GM10266 (cell line): ENCODE data around the gene SEPSECS.

Source experiments
- DNase-seq: peaks from one replicate; pipeline ENCODE4 v3.0.0; 2012; ENCODE audit errors: extremely low spot score
- TF ChIP-seq, protein P1 (sequence below): IDR thresholded peaks from 2 replicates; pipeline ENCODE4 v1.5.1; 2012; ENCODE audit warnings: mild to moderate bottlenecking, low read depth; ENCODE audit not compliant: control insufficient read depth, insufficient read depth; ENCODE audit errors: missing control alignments

The SEPSECS gene

DNA sequence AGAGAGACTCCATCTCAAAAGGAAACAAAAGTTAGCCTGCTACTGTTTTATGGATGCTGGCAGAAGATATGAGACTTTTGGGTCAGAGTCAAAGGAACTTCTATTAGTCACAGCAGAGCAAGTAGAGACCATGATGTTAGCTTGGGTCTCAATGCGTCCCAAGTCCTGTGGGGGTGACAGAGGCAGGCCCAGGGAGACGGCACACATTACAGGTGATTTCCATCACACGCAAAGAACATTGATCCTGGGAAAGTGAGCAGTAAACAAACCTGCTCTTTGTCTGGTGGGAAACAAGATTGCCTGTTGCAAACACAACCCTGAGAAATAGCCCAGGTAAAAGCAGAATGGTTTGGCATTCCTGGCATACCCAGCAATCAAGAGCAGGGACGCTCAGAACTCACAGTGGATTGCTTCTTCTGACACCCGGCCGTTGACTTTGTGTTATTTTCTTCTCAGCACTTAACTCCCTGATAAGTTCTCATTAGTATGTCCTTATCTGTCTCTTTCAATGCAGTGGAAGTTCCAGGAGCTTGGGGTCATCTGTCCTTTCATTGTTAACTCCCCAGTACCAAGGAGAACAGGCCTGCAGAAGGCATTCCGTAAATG is 78.3 kb downstream of the SEPSECS start:
- TF ChIP-seq, protein P1, sequence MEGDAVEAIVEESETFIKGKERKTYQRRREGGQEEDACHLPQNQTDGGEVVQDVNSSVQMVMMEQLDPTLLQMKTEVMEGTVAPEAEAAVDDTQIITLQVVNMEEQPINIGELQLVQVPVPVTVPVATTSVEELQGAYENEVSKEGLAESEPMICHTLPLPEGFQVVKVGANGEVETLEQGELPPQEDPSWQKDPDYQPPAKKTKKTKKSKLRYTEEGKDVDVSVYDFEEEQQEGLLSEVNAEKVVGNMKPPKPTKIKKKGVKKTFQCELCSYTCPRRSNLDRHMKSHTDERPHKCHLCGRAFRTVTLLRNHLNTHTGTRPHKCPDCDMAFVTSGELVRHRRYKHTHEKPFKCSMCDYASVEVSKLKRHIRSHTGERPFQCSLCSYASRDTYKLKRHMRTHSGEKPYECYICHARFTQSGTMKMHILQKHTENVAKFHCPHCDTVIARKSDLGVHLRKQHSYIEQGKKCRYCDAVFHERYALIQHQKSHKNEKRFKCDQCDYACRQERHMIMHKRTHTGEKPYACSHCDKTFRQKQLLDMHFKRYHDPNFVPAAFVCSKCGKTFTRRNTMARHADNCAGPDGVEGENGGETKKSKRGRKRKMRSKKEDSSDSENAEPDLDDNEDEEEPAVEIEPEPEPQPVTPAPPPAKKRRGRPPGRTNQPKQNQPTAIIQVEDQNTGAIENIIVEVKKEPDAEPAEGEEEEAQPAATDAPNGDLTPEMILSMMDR, result no peak
- DNase-seq, result no peak

DNA sequence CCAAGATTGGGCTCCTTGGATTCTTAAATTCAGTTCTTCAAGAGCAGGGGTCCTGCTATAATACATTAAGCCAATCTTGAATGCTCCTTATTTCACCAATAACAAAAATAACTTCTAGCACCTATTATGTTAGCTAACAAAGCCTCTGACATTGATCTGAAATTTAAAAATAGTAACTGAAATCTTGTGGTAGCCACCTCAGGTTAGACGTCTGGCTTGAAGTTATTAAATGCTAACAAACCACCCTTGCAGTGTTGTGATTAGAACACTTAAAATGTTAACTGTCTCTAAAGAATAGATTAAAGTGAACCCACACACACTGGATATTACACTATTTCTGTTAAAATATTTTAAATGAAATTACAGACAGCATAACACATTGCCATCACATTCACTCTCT is 79.7 kb downstream of the SEPSECS start:
- DNase-seq, result no peak
- TF ChIP-seq, protein P1, result no peak

DNA sequence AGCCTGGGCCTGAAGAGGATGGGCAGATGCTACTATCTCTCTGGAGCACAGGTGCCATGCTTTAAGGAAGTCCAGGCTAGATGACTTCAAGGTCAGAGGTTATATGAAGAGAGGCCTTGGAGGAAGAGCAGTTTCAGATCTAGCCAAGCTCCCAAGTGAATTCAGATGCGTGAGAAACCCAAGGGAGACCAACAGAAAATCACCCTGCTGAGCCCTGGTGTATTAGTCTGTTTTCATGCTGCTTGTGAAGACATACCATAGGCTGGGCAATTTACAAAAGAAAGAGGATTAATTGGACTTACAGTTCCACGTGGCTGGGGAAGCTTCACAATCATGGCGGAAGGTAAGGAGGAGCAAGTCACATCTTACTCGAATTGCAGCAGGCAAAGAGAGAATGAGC is 81.7 kb downstream of the SEPSECS start:
- TF ChIP-seq, protein P1, result no peak
- DNase-seq, result no peak

DNA sequence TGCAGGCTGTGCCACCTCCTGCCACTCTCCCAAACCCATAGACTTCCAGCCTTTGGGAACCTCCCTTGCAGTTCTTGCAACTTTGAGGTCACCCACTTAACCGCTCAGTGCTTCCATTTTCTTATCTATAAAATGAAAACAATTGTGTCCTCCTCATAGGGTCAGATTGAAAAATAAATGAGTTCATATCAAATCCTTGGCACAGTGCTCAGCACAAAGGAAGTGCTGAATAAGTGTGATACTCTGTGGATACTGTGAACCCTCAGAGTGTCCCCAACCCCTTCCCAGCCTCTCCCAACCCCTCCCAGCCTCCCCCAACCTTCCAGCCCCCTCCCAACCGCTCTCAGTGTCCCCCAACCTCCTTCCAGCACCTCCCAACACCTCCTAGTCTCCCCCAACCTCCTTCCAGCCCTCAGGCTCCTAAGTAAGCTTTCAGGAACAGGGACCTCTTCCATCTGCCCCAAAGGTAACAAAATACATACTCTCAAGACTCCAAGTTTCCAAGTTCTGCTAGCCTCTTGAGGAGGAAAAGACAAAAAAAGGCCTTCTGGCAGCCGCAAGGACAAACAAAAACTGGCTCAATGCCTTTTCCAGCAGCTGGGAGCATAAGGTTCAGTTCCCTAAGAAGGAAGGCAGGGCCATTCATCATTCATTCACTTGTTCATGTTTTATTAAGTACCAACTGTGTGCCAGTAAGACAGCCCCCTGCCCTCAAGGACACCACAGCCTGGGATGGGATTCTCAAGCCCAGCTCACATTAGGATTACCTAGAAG is 83.4 kb downstream of the SEPSECS start:
- TF ChIP-seq, protein P1, result no peak
- DNase-seq, result no peak

DNA sequence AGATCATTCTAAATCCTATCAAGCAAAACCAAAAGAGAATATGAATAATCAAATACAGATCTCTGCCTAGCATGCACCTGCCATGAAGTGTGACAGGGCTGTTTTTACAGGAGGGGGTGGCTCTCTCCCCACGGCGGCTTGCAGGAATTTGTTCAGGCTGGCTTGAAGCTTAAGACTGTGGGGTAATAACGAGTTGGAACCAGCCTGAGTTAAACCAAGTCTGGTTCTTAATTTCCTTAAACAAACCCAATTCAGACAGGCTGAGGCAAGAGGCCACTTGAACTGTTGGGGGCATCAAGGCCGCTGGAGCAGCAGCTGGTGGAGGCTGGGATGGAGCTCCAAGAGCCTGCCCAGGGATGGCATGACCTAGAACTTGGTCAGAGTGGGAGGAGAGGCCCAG is 84.4 kb downstream of the SEPSECS start:
- TF ChIP-seq, protein P1, result no peak

DNA sequence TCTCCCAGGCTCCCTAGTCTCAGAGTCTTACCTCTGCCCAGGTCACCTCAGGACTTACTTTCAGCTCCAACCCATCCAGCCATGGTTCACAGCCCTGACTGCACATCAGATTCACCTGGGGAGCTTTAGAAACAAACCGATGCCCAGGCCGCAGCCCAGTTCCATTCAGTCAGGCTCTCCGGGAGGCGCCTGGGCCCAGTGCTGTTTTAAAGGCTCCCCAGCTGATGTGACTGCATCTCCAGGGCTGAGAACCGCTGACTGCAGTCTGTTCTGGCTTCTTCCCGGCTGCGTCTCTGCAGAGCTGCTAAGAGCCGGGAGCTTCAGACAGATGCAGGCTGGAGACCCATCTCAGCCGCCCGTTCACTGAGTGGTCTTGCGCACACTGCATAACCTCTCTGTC is 85.1 kb downstream of the SEPSECS start:
- no peak for DNase-seq
- TF ChIP-seq, protein P1, result no peak

More for the DNA sequence above, 84.4 kb downstream of the SEPSECS start:
- DNase-seq, result no peak

DNA sequence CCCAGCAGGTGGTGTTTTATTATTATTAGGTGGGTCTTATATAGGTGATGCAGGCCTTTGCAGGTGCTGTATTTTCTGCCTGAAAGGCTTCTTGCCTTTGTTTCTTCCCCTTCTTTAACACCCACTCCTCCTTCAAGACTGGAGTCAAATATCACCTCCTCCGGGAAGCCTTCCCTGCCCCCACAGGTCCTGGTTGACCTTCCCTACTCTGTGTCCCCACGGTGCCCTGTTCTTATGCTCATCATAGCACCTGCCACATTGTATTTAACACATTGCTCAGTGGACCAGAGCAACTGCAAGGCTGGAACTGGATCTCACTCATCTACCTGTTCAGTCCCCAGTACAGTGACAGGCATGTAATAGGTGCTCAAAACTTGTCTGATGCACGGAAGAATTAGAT is 89.7 kb downstream of the SEPSECS start:
- TF ChIP-seq, protein P1, result no peak
- no peak for DNase-seq
